WTC11 (cell line): ENCODE results near the gene PXT1. TPM values are rescaled to one million over a fixed set of nuclear protein-coding genes. Genes with fewer than 3 reads are reported as not detected.

Source experiments
- ATAC-seq: fragments of 200-7000 bp; cut with Tn5 transposase; 2 replicates; pipeline ENCODE4 v1.10.0; 2021; ENCODE audit warnings: mild to moderate bottlenecking, moderate library complexity
- CTCF ChIA-PET: fragments of 300-600 bp; sonication (Branson Sonifier 250); formaldehyde crosslinking; loops from one replicate; lab custom pipeline; 2021; ENCODE audit warnings: antibody characterized with exemption; lab: Charles Lee
- POLR2A ChIA-PET: fragments of 350-600 bp; sonication (Branson Sonifier 250); formaldehyde crosslinking; loops from one replicate; lab custom pipeline; 2021; ENCODE audit warnings: antibody characterized with exemption; lab: Charles Lee
- DNase-seq: peaks from one replicate; pipeline ENCODE4 v3.0.0; 2021; ENCODE audit warnings: low spot score
- H3K27ac Mint-ChIP-seq: 2 replicates; pipeline ENCODE4 v1.8.0; 2021; ENCODE audit warnings: mixed read lengths
- H3K27me3 Mint-ChIP-seq: 2 replicates; pipeline ENCODE4 v1.8.0; 2021; ENCODE audit warnings: low read depth, mild to moderate bottlenecking, moderate library complexity, mixed read lengths
- H3K36me3 Mint-ChIP-seq: 2 replicates; pipeline ENCODE4 v1.8.0; 2021; ENCODE audit warnings: mixed read lengths
- H3K4me1 Mint-ChIP-seq: 2 replicates; pipeline ENCODE4 v1.8.0; 2022; ENCODE audit warnings: mixed read lengths
- H3K4me3 Mint-ChIP-seq: 2 replicates; pipeline ENCODE4 v1.8.0; 2021; ENCODE audit warnings: mild to moderate bottlenecking, moderate library complexity, mixed read lengths
- H3K9me3 Mint-ChIP-seq: 2 replicates; pipeline ENCODE4 v1.8.0; 2021; ENCODE audit warnings: mixed read lengths
- ATF1 ChIP-seq: sonication (generic); formaldehyde crosslinking; IDR thresholded peaks from 2 replicates; pipeline ENCODE4 v1.8.1; 2023; ENCODE audit warnings: mild to moderate bottlenecking, moderate library complexity, missing genetic modification reagents
- ATF3 ChIP-seq: sonication (generic); formaldehyde crosslinking; conservative IDR thresholded peaks from 2 replicates; pipeline ENCODE4 v1.8.1; 2022; ENCODE audit warnings: mild to moderate bottlenecking, missing genetic modification reagents
- ERG ChIP-seq: fragments of 250-450 bp; sonication (Bioruptor Pico); IDR thresholded peaks from 2 replicates; pipeline ENCODE4 v1.8.0; 2021; ENCODE audit warnings: mild to moderate bottlenecking
- ESRRA ChIP-seq: sonication (generic); formaldehyde crosslinking; IDR thresholded peaks from 2 replicates; pipeline ENCODE4 v1.8.1; 2022; ENCODE audit warnings: mild to moderate bottlenecking, missing genetic modification reagents, borderline replicate concordance
- FOXJ3 ChIP-seq: sonication (generic); formaldehyde crosslinking; IDR thresholded peaks from 2 replicates; pipeline ENCODE4 v1.9.0; 2021; ENCODE audit warnings: missing genetic modification reagents, mild to moderate bottlenecking, borderline replicate concordance
- HMGA2 ChIP-seq: fragments of 250-450 bp; sonication (Bioruptor Pico); IDR thresholded peaks from 2 replicates; pipeline ENCODE4 v1.4.0; 2021; ENCODE audit warnings: mild to moderate bottlenecking, moderate library complexity
- HMGXB4 ChIP-seq: sonication (generic); formaldehyde crosslinking; IDR thresholded peaks from 2 replicates; pipeline ENCODE4 v1.8.1; 2023; ENCODE audit warnings: mild to moderate bottlenecking, moderate library complexity, missing genetic modification reagents
- IRF1 ChIP-seq: sonication (generic); formaldehyde crosslinking; IDR thresholded peaks from 2 replicates; pipeline ENCODE4 v1.8.0; 2023; ENCODE audit warnings: missing genetic modification reagents
- MAX ChIP-seq: sonication (generic); formaldehyde crosslinking; IDR thresholded peaks from 2 replicates; pipeline ENCODE4 v1.8.0; 2022; ENCODE audit warnings: mild to moderate bottlenecking, missing genetic modification reagents
- MLX ChIP-seq: sonication (generic); formaldehyde crosslinking; IDR thresholded peaks from 2 replicates; pipeline ENCODE4 v1.8.1; 2023; ENCODE audit warnings: mild to moderate bottlenecking, missing genetic modification reagents, moderate library complexity
- NFE2L1 ChIP-seq: sonication (generic); formaldehyde crosslinking; IDR thresholded peaks from 2 replicates; pipeline ENCODE4 v1.8.1; 2023; ENCODE audit warnings: missing genetic modification reagents
- RELA ChIP-seq: sonication (generic); formaldehyde crosslinking; IDR thresholded peaks from 2 replicates; pipeline ENCODE4 v1.8.1; 2022; ENCODE audit warnings: missing genetic modification reagents, mild to moderate bottlenecking, borderline replicate concordance
- RORB ChIP-seq: fragments of 250-450 bp; sonication (Bioruptor Pico); IDR thresholded peaks from 2 replicates; pipeline ENCODE4 v1.9.0; 2021; ENCODE audit warnings: mild to moderate bottlenecking
- SMAD3 ChIP-seq: sonication (generic); formaldehyde crosslinking; IDR thresholded peaks from 2 replicates; pipeline ENCODE4 v1.8.0; 2022; ENCODE audit warnings: missing genetic modification reagents, mild to moderate bottlenecking, borderline replicate concordance
- SMAD4 ChIP-seq: sonication (generic); formaldehyde crosslinking; IDR thresholded peaks from 2 replicates; pipeline ENCODE4 v1.8.0; 2022; ENCODE audit warnings: mild to moderate bottlenecking, missing genetic modification reagents
- STAT6 ChIP-seq: sonication (generic); formaldehyde crosslinking; conservative IDR thresholded peaks from 2 replicates; pipeline ENCODE4 v1.8.1; 2023; ENCODE audit warnings: mild to moderate bottlenecking, low read depth, missing genetic modification reagents, moderate library complexity
- USF2 ChIP-seq: sonication (generic); formaldehyde crosslinking; IDR thresholded peaks from 2 replicates; pipeline ENCODE4 v1.8.1; 2023; ENCODE audit warnings: mild to moderate bottlenecking, missing genetic modification reagents, moderate library complexity
- ZMAT4 ChIP-seq: fragments of 250-450 bp; sonication (Bioruptor Pico); IDR thresholded peaks from 2 replicates; pipeline ENCODE4 v1.9.0; 2021; ENCODE audit warnings: mild to moderate bottlenecking
- ZNF121 ChIP-seq: sonication (generic); formaldehyde crosslinking; IDR thresholded peaks from 2 replicates; pipeline ENCODE4 v1.8.0; 2023; ENCODE audit warnings: missing genetic modification reagents
- ZNF219 ChIP-seq: sonication (generic); formaldehyde crosslinking; IDR thresholded peaks from 2 replicates; pipeline ENCODE4 v1.8.0; 2023; ENCODE audit warnings: missing genetic modification reagents, mild to moderate bottlenecking, borderline replicate concordance
- ZNF263 ChIP-seq: sonication (generic); formaldehyde crosslinking; IDR thresholded peaks from 2 replicates; pipeline ENCODE4 v1.8.1; 2022; ENCODE audit warnings: low read depth, mild to moderate bottlenecking, moderate library complexity, missing genetic modification reagents
- ZSCAN18 ChIP-seq: fragments of 250-450 bp; sonication (Bioruptor Pico); IDR thresholded peaks from 2 replicates; pipeline ENCODE4 v2.1.2; 2022; ENCODE audit warnings: mild to moderate bottlenecking, moderate library complexity
- total RNA-seq: library from RNA; stranded (reverse); gene quantifications from 3 replicates; pipeline ENCODE4 v1.2.3, GENCODE V29; 2021

Gene PXT1
- total RNA-seq, 1 experiment from 2014 or later = 0.15 TPM

- no peaks in the 10 kb centered on the region for H3K27me3 Mint-ChIP-seq
- H3K27ac Mint-ChIP-seq = 0 out of 2 replicates have a peak overlapping the region, but pooled peaks have one; percentile 14
- peaks cover 29% of the 10 kb centered on the region for H3K4me1 Mint-ChIP-seq
- TF ChIP-seq USF2 (CRISPR knock-in tag) = no peak
- TF ChIP-seq MAX = no peak
- TF ChIP-seq SMAD4 = no peak
- no peak for TF ChIP-seq HMGA2 (CRISPR knock-in tag)
- TF ChIP-seq ZNF219 (CRISPR knock-in tag) = no peak
- TF ChIP-seq RORB (CRISPR knock-in tag) = no peak
- no peak for TF ChIP-seq RELA (CRISPR knock-in tag)
- H3K4me3 Mint-ChIP-seq = no peak overlapping the region
- CTCF ChIA-PET = interaction anchor here (1.0 kb wide), 1 partner anchor 187 kb away, joined by 3 read pairs; no protein-coding TSS in a partner anchor
- ATAC-seq (peak; percentile 19; the same call in 1 of the 2 replicates), DNase-seq (no peak)
- peaks cover 27% of the 10 kb centered on the region for H3K36me3 Mint-ChIP-seq
- no peaks in the 10 kb centered on the region for H3K9me3 Mint-ChIP-seq
- POLR2A ChIA-PET = no interaction called here
These were observed 46.8 kb upstream of the PXT1 start for GRCh38 chr6:36489426-36489825.

- no peak overlapping the region for H3K27ac Mint-ChIP-seq
- no peak overlapping the region for H3K4me3 Mint-ChIP-seq
- ATAC-seq (no peak), DNase-seq (no peak)
- peaks cover 30% of the 10 kb centered on the region for H3K36me3 Mint-ChIP-seq
- CTCF ChIA-PET = interaction anchor here (1.5 kb wide), 1 partner anchor 65 kb away, joined by 3 read pairs; no protein-coding TSS in a partner anchor
- no peaks in the 10 kb centered on the region for H3K27me3 Mint-ChIP-seq
- peaks cover 19% of the 10 kb centered on the region for H3K4me1 Mint-ChIP-seq
- H3K9me3 Mint-ChIP-seq = no peaks in the 10 kb centered on the region
- POLR2A ChIA-PET = no interaction called here
- TF ChIP-seq ZMAT4 (CRISPR knock-in tag) (no peak), MAX (no peak), FOXJ3 (no peak), HMGXB4 (CRISPR knock-in tag) (no peak), IRF1 (no peak), MLX (no peak), ZSCAN18 (CRISPR knock-in tag) (no peak), ZNF121 (CRISPR knock-in tag) (no peak), ESRRA (no peak), STAT6 (CRISPR knock-in tag) (no peak), ATF3 (CRISPR knock-in tag) (no peak), SMAD3 (CRISPR knock-in tag) (no peak), RELA (CRISPR knock-in tag) (no peak), ZNF263 (CRISPR knock-in tag) (no peak), ERG (CRISPR knock-in tag) (no peak), NFE2L1 (no peak), ATF1 (CRISPR knock-in tag) (no peak)
These were observed 45.6 kb upstream of the PXT1 start for GRCh38 chr6:36488221-36488620.
